Vagina (tissue), 2 donors: ENCODE data around the gene EVL.
A peak's percentile ranks its signal among the peaks of the same experiment; 100 is the strongest.

ENCODE experiments used
- POLR2A ChIP-seq, 2 donors: fragments of 450-650 bp; IDR thresholded peaks; one replicate each; pipeline ENCODE4 v1.6.1; 2017; ENCODE audit warnings: antibody characterized with exemption in 2 of 2, mild to moderate bottlenecking in 2 of 2, moderate library complexity in 2 of 2
- POLR2AphosphoS5 ChIP-seq, 2 donors: sonication (generic); formaldehyde crosslinking; IDR thresholded peaks; one replicate each; pipeline ENCODE4 v1.9.0; 2017; ENCODE audit warnings: antibody characterized with exemption in 2 of 2, mild to moderate bottlenecking in 2 of 2, low read depth in 1 of 2; ENCODE audit not compliant: insufficient read depth in 1 of 2

DNA sequence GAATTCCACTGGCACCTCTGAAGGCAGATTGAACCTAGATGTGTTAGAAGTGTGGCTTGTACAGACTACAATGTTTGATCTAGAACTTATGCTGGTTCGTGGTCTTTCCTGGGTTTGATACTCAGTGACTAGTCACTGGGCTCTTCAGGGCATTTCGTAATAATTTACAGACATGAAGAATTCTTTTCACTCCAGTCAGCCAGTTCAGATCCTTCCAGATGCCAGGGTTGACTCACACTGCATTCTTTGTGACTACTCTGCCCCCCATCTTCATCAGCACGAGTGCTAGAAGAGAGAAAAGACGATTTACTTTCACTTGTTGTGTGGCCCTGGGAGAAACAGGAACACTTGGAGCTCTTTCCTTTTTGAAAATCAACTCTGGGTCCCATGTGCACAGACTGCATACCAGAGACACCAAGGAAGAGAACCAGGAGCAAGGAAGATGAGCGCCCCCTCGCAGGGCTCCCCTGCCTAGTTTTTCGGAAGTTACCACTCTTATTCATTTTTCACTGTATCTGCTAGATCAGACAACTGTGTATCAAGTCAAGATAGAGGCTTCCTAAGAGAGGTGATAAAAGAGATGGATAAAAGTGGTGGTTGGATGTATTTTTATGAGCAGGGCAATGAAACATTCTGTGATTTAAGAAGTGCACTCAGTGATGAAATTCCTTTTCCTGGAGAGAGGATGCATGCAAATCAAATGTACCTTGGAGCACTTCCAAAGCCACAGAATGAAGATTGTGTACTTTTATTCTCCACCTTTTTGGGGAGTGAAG is 33.5 kb upstream of the EVL start:
- no peak for TF ChIP-seq POLR2A (IDR thresholded peaks at IDR 0.05)
- peak in 1 of 2 donors; percentile 80 for TF ChIP-seq POLR2AphosphoS5 (IDR thresholded peaks at IDR 0.05; ENCODE audit: insufficient read depth in 1 of 2, low read depth in 1 of 2)
